GM12873 (cell line): ENCODE data around the gene ZNF415.

Source experiments
- TF ChIP-seq, protein P1 (sequence below): IDR thresholded peaks from 2 replicates; pipeline ENCODE4 v1.5.1; 2012; ENCODE audit warnings: low read depth, mild to moderate bottlenecking, moderate library complexity, low read length, control low read depth; ENCODE audit not compliant: insufficient read depth; ENCODE audit errors: missing control alignments

The ZNF415 gene

DNA sequence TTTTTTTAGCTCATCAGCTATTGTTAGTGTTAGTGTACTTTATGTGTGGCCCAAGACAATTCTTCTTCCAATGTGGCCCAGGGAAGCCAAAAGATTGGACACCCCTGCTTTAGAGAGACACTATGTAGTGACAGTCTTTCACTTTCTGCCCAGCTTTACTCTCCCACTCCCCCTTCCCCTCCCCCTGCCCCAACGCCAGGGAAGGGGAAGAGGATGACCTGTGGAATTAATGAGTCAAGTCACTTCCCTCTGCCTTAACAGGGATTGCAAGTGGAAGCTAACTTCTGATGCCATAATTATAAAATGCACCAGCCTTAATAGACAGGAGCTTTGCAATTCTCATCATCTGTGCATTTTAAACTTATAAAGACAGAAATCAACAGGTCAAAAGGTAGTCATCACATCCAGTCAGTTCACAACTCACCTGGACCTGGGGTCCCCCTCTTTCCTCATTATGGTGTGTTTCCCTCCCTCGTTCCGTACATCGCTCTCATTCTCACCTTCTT is 1.6 kb downstream of the ZNF415 start:
- TF ChIP-seq, protein P1, sequence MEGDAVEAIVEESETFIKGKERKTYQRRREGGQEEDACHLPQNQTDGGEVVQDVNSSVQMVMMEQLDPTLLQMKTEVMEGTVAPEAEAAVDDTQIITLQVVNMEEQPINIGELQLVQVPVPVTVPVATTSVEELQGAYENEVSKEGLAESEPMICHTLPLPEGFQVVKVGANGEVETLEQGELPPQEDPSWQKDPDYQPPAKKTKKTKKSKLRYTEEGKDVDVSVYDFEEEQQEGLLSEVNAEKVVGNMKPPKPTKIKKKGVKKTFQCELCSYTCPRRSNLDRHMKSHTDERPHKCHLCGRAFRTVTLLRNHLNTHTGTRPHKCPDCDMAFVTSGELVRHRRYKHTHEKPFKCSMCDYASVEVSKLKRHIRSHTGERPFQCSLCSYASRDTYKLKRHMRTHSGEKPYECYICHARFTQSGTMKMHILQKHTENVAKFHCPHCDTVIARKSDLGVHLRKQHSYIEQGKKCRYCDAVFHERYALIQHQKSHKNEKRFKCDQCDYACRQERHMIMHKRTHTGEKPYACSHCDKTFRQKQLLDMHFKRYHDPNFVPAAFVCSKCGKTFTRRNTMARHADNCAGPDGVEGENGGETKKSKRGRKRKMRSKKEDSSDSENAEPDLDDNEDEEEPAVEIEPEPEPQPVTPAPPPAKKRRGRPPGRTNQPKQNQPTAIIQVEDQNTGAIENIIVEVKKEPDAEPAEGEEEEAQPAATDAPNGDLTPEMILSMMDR = no peak

GRCh38 chr19:53130506-53130905 is 2.2 kb downstream of the ZNF415 start:
- TF ChIP-seq, protein P1 = no peak

DNA sequence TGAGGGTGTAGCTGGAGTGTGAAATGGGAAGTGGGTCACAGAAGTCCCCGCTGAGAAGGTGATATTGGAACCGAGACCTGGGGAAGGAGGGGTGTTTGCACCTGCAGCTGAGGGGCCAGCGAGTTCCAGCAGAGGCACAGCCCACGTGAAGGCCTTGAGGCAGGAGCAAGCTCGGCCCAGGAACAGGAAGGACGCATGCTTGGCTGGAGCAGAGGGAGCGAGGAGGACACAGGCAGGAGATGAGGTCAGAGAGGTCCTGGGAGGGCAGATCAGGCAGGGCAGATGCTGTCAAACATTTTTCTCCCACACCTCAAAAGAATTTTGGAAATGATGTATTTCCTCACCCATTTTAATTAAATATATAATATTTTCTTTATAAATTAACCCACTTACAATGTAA is 9.3 kb downstream of the ZNF415 start:
- TF ChIP-seq, protein P1 = no peak

DNA sequence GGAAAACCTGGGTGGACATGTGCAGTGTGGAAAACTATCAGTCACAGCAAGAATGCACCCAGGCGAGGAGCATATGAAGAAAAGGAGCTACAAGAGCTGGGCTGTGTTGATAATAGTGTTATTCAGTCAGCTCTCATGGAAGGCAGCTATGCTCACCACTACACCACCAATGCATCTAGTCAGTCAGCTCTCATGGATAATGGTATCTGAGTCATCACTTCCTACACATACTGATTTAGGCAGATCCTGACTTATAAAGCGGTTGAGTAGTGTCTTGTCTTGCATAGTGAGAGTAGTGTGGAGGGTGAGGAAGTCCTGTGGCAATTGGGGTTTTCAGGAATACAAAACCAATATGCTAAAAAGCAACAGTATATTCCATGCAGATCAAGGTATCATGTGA is 20.4 kb downstream of the ZNF415 start:
- TF ChIP-seq, protein P1 = no peak

GRCh38 chr19:53109527-53109926 is 23.2 kb downstream of the ZNF415 start:
- TF ChIP-seq, protein P1 = no peak

DNA sequence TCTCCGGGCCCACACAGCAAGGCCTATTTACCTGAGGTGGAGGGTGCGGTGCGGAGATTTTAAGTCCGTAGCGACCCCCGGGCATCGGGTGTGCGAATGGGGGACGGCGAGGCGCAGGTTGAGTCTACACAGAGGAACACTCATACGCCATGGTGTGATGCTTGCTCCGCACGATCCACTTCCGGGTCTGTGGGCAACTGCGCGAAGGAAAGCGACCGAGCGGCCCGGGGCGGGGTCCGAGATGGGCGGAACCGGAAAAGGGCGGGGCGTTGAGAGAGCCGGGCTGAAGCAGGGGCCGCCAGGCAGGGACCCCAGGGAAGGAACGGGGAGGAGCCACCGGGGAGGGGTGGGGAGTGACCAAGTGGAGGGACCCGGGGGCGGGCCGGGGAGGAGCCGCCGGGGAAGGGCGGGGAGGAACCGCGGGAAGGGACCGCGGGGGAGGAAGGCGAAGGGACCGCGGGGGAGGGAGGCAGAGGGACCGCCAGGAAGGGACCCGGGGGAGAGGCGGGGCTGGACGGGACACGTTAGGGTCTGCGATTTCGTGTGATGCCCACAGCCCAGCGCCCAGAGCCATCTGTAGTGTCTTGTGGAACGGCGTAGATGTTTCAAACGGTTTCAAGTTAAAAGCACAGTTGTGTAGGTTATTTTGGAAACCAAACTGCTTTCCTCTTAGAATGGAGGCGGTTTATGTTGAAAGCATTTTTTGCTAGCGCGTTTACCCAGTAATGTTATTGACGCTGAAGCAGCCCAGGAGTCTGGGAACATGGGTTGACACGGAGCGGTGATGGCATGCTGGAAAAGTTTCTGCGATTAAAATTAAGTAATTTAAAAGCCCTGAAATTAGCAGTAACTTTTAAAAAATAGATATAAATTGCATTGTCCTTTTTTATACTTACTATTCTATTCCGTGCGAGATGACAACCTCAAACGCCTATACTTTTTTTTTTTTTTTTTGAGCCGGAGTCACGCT is 29.2 kb downstream of the ZNF415 start, which contains the start of gene ZNF160:
Gene ZNF160, minus strand, starts transcription at position 189 of the 970 bp plus-strand sequence. CDS start 17,146 bp downstream, outside the sequence.
- TF ChIP-seq, protein P1 = no peak

- TF ChIP-seq, protein P1 = no peak
Observed at GRCh38 chr19:53102756-53103233, 29.9 kb downstream of the ZNF415 start.
